ENCODE results near the gene SOD1. TPM values are rescaled to one million over a fixed set of nuclear protein-coding genes. Genes with fewer than 3 reads are reported as not detected.
A peak's percentile ranks its signal among the peaks of the same experiment; 100 is the strongest.

Gene SOD1
- 100 to 1,000 TPM; 118 to 141 (median 130) TPM for total RNA-seq

GRCh38 chr21:31659536-31660258 lies at the start of gene SOD1:
Gene SOD1 (plus strand): TSS chr21:31659693. CDS start chr21:31659770, 77 bp downstream.
- DNase-seq (ENCODE audit: low spot score in 2 of 2) = peak; percentile 94 to 99
- peak within 1 kb of the TSS; percentile 77 for H3K4me3 ChIP-seq (ENCODE audit: low read depth, poor library complexity, severe bottlenecking)
- 0 to 2% methylated on average over 23 to 35 of the region's 87 CpGs for WGBS, 2 donors
- TF ChIP-seq POLR2A (IDR thresholded peaks at IDR 0.05) (peak in 1 of 2 donors; percentile 79), CTCF (IDR thresholded peaks at IDR 0.05) (no peak)
- intact Hi-C loops (cut with DNase I; ENCODE audit: low total_unique reads) = no loop called here

- no peak for TF ChIP-seq CTCF (IDR thresholded peaks at IDR 0.05)
- TF ChIP-seq POLR2A (IDR thresholded peaks at IDR 0.05) = no peak
- WGBS, 2 donors = 90% methylated on average over 7 of the region's 7 CpGs
- H3K4me3 ChIP-seq (ENCODE audit: low read depth, poor library complexity, severe bottlenecking) = no peak overlapping the region
- intact Hi-C loops (cut with DNase I; ENCODE audit: low total_unique reads) = no loop called here
- DNase-seq (ENCODE audit: low spot score in 2 of 2) = no peak
Measured at GRCh38 chr21:31611445-31611844, 48.0 kb upstream of the SOD1 start.

GRCh38 chr21:31612894-31613785 lies 46.4 kb upstream of the SOD1 start:
- no peak for DNase-seq (ENCODE audit: low spot score in 2 of 2)

GRCh38 chr21:31614705-31615104 lies 44.8 kb upstream of the SOD1 start:
- TF ChIP-seq POLR2A (IDR thresholded peaks at IDR 0.05) (no peak), CTCF (IDR thresholded peaks at IDR 0.05) (no peak)
- intact Hi-C loops (cut with DNase I; ENCODE audit: low total_unique reads) = no loop called here

More at GRCh38 chr21:31612894-31613785, 46.4 kb upstream of the SOD1 start:
- intact Hi-C loops (cut with DNase I; ENCODE audit: low total_unique reads) = no loop called here
- no peak for TF ChIP-seq POLR2A (IDR thresholded peaks at IDR 0.05)
- WGBS, 2 donors = 51 to 58% methylated on average over 22 of the region's 22 CpGs
- no peak overlapping the region for H3K4me3 ChIP-seq (ENCODE audit: low read depth, poor library complexity, severe bottlenecking)

GRCh38 chr21:31616216-31616615 lies 43.3 kb upstream of the SOD1 start:
- intact Hi-C loops (cut with DNase I; ENCODE audit: low total_unique reads) = no loop called here
- DNase-seq (ENCODE audit: low spot score in 2 of 2) = no peak
- TF ChIP-seq POLR2A (IDR thresholded peaks at IDR 0.05) = no peak
- no peak for TF ChIP-seq CTCF (IDR thresholded peaks at IDR 0.05)
- H3K4me3 ChIP-seq (ENCODE audit: low read depth, poor library complexity, severe bottlenecking) = no peak overlapping the region
- 77 to 82% methylated on average over 9 of the region's 9 CpGs for WGBS, 2 donors

More at GRCh38 chr21:31614705-31615104, 44.8 kb upstream of the SOD1 start:
- no peak for DNase-seq (ENCODE audit: low spot score in 2 of 2)
- no peak overlapping the region for H3K4me3 ChIP-seq (ENCODE audit: low read depth, poor library complexity, severe bottlenecking)
- WGBS, 2 donors = 50 to 53% methylated on average over 1 of the region's 1 CpG
